IPS DF 19.7 (cell line): ENCODE data around the gene MC1R.

Experiments used
- DNase-seq: peaks from one replicate; pipeline ENCODE4 v3.0.0-alpha.2; 2013; ENCODE audit warnings: low read depth, low spot score

MC1R gene

DNA sequence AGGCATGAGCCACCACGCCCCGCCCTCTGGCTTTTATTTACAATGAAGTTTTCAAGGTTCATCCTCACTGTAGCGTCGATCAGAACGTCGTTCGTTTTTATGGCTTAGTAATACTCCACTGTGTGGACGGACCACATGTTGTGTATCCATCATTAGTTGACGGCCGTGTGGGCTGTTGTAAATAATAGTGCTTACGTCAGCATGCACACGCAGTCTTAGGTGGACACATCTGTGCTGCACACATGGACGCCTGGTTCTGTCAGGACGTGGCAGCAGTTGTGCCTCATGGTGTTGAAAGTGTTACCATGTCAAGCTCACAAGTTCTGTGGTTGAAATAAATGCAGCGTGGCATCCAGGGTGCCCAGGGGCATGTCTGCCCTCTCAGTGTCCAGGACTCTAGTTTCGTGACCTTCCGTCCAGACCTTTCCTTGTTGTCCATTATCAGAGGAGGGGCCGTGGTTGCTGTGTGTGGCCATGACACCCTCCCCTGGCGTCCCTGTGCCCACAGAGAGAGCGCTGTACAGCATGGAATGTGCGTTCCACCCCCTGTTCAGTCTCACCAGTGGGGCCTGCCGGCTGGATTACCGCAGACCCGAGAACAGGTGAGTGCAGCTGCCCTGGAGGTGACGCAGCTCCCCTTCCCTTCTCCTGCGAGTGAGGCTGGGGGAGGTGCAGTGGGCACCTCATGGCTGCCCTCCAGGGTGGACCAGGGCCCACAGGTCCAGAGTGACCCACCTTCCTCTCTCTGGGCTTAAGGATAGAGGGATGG lies 23.0 kb upstream of the MC1R start:
- no peak for DNase-seq

DNA sequence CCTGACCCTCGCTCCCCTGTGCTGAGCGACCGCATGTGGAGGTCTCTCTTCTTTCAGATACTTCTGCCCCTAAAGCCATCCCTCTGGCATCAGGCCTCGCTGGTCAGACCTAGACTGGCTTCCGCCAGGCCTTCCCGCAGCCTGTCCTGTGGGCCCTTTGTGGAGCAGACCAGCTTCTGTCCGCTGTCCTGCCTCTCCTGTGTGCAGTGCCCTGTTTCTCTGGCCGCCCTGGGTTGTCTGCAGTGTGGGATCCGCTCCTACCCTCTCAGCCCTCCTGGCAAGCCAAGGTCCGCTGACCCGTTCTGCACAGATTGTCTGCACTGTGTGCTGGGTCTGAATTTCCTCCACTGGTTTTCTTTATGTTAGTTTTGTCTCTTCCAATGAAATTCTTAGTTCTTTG lies 21.5 kb upstream of the MC1R start:
- no peak for DNase-seq

DNA sequence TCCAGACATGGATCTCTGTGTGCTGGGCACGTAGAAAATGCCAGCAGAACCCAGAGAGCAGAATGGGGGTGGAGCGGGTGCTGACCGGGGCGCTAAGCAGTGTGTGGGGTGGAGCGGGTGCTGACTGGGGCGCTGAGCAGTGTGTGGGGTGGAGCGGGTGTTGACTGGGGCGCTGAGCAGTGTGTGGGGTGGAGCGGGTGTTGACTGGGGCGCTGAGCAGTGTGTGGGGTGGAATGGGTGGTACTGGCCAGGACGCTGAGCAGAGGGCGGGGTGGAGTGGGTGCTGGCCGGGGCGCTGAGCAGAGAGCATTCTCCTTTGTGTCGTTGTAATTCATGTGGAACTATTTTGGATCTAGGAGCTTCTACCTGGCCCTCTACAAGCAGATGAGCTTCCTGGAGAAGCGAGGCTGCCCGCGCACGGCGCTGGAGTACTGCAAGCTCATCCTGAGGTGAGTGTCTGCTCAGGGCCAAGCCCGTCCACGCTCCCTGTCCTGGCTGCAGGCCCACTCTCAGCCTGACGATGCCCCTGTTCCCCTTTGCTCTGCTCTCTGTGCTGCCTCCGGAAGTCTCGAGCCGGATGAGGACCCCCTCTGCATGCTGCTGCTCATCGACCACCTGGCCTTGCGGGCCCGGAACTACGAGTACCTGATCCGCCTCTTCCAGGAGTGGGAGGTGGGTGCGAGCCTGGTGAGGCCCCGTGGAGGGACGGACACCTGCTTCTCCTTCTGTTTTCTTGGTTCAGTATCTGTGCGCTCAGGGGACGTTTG lies 20.3 kb upstream of the MC1R start:
- no peak for DNase-seq

DNA sequence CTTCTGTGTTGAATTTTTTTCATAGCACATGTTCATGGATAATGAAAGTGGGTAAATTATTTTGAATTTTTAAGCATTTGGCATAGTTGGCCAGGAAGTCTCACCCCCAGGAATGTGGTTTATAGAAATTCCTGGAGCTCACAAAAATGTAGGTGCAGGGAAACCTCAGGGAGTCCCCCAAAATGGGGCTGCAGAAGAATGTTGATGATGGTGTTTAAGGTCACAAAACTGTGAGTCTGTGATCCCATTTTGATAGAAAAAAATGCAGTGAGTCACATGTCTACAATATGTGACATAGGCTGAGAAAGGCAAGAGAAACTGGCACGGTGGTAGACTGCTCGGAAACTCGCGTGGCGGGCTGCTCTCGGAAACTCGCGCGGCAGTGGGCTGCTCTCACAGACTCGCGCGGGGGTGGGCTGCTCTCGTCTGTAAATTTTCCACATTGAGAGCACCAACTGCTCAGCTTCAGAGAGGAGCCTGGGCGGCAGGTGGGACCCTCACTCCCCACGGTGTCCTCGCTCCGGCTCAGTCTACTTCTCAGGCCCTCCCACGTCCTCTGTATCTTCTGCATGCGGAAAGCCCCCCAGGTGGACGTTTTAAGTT lies 18.7 kb upstream of the MC1R start:
- no peak for DNase-seq

DNA sequence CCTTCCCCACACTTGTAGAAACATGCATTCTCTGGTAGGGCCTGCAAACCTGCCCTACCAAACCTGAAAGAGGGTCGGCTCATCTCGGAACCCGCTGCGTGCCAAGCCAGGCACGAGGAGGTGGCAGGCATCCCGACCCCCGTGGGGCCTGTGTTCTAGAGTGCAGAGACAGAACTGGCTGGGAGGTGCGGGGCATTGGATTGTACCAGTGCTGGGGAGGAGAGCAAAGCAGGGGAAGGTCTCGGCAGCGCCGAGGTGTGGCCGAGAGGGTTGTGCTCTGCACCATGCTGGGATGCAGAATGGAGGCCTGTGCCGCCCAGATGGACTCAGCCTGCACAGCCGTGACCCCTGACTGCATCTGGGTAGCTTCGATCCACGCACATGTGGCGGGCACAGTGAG lies 17.8 kb upstream of the MC1R start:
- no peak for DNase-seq

DNA sequence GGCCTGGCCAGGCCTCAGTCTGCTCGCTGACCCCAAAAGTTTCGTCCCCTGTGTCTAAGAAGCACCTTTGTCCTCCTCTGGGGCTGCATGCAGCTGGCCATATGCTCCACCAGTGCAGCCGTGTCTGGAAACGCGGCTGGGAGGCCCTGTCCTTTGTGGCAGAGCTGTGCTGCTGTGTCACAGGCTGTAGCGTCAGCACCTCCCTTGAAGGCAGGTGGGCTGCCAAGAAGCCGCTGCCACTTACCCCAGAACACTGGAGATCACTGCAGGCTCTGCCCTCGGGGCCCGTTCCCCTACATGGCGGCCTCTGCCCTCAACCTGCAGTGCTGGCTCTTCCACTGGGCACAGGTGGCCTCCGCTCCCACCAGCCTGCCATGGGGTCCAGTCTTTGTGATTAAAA lies 15.7 kb upstream of the MC1R start:
- DNase-seq: no peak

DNA sequence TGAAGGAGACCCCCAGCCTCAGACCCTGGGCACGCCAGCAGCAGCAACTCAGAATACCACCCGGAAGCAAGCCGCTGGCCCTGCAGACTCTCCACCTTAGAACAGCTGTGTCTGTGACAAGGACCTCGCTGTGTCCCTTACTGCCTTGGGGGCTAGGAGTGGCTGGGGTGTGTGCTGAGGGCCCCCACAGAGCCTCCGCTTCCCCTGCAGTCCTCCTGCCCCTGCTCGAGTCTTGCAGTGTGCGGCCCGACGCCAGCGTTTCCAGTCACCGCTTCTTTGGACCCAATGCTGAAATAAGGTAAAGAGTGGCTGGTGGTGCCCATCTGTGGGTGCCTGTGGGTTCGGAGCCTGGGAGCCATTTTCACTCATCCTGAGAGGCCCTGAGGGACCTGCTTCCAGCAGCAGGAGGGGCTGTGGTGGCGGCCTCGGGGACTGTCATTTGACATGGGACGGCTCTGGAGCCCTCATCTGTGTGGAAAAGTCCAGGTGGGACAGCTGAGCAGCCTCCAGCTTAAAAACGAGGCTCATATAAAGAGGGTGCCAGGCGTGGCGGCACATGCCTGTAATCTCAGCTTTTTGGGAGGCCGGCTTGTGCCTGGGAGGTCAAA lies 14.7 kb upstream of the MC1R start:
- no peak for DNase-seq

DNA sequence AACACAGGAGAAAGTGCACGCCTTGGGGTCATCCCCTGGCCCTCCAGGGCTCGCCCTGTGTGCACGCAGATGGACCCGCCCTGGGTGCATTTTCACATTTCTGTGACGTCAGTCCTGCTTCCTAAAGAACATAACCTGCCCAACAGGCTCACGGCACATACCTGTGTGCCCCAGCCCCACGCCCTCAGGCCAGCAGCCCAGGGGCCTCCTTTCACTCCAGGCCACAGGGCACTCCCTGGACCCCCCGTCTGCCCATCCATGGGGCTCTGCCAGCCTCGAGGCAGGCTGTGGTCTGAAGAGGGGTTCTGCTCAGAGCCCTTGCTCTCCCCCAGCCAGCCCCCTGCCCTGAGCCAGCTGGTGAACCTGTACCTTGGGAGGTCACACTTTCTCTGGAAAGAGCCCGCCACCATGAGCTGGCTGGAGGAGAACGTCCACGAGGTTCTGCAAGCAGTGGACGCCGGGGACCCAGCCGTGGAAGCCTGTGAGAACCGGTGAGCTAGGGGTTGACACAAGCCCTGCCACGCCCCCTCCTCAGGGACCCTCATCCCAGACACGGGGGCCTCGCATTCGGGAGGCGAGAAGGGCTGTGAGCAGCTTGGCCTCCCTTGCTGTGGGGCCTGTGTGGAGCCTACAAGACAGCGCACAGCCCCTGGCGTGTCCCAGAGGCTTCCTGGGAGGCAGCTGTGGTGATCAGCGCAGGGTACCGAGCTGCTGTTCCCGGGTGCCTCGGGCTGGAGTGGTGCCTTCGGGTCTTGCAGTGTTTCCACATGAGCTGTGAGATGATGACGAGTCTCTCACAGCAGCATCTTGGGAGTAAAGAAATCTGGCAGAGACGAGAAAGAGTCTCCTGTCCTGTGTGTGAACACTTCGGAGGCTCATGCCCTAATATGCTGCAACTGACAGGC lies 13.8 kb upstream of the MC1R start:
- DNase-seq: no peak

DNA sequence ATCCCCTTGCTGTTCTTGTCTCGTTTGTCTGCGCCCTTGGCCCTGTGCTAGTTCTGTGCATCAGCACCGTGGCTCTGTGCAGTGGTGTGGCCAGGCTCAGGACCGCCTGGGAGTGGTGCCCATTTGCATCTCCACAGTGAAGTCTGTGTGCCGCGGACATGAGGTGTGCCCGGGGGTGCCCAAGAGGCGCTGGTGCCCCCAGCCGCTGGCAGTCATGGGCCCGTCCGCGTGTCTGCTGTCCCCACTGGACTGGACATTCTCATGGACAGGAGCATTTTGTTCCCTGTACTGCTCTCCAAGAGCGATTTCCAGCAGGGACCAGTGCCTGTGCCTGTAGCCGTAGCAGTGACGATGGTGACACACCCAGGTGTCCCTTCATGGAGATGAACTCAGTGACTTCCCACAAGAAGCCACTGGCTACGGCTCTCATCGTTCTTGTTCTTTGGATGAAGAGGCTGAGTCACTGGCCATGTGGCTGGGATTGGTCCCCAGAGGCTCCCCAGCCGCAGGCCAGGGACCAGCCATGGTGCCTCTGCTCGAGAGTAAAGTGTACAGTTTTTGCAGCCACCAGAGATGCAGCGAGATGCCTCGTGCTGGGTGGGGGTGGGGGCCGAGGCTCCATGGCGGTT lies 13.0 kb upstream of the MC1R start:
- no peak for DNase-seq

DNA sequence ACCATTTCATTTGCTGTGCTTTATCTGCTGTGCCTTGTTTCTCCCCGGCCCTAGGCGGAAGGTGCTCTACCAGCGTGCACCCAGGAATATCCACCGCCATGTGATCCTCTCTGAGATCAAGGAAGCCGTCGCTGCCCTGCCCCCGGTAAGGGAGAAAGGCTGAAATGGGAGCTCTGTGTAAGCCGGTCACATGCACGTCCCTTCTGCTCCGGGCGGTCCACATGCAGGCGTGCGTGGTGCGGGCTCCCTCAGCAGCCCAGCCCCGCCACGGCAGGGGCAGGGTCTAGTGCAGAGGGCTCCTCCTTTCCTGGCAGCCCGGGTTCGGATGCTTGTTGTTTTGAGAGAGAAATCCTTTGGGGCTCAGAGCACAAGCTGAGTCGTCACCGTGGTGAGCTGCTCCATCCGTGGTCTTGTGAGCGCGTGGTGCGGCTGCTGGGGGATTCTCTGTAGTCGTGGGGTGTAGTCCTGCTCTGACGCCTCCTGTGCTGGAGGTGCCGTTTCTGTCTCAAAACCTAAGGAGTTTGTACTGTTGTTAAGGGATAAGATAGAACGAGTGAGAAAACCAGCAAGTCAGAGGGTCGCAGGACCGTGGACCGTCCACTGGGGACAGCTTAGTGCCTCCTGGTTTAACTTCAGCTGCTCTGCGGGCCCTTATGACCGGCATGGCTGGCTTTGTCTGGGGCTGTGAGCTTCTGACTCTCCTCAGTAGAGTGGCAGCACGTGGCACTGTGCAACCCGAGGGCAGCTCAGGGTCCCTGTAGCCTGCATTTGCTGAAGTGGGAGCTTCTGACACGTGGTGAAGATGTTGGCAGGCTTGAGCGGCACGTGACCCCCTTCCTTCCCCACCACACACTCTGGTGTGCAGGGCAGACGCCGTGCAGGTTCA lies 12.3 kb upstream of the MC1R start:
- no peak for DNase-seq

DNA sequence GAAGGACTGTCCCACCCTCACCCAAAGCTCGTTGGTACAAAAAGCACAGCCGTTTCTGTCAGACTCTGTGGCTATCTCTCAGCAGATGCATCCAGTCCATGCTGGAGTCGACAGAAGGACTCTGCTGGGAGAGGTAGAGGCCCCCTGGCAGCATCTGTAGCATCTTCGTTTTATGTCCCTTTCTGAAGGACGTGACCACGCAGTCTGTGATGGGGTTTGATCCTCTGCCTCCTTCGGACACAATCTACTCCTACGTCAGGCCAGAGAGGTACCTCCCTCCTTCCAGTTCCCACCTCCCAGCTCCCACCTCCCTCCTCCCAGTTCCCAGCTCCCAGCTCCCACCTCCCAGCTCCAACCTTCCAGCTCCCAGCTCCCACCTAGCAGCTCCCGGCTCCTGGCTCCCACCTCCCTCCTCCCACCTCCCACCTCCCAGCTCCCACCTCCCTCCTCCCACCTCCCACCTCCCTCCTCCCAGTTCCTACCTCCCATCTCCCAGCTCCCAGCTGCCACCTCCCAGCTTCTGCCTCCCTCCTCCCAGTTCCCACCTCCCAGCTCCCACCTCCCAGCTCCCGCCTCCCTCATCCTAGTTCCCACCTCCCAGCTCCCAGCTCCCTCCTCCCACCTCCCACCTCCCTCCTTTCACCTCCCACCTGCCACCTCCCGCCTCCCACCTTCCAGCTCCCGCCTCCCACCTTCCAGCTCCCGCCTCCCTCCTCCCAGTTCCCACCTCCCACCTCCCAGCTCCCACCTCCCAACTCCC lies 11.4 kb upstream of the MC1R start:
- no peak for DNase-seq

DNA sequence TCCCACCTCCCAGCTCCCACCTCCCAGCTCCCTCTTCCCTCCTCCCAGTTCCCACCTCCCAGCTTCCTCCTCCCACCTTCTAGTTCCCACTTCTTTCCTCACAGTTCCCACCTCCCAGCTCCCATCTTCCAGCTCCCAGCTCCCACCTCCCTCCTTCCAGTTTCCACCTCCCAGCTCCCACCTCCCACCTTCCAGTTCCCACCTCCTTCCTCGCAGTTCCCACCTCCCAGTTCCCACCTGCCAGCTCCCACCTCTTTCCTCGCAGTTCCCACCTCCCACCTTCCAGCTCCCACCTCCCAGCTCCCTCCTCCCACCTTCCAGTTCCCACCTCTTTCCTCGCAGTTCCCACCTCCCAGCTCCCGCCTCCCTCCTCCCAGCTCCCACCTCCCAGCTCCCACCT lies 10.4 kb upstream of the MC1R start:
- no peak for DNase-seq

DNA sequence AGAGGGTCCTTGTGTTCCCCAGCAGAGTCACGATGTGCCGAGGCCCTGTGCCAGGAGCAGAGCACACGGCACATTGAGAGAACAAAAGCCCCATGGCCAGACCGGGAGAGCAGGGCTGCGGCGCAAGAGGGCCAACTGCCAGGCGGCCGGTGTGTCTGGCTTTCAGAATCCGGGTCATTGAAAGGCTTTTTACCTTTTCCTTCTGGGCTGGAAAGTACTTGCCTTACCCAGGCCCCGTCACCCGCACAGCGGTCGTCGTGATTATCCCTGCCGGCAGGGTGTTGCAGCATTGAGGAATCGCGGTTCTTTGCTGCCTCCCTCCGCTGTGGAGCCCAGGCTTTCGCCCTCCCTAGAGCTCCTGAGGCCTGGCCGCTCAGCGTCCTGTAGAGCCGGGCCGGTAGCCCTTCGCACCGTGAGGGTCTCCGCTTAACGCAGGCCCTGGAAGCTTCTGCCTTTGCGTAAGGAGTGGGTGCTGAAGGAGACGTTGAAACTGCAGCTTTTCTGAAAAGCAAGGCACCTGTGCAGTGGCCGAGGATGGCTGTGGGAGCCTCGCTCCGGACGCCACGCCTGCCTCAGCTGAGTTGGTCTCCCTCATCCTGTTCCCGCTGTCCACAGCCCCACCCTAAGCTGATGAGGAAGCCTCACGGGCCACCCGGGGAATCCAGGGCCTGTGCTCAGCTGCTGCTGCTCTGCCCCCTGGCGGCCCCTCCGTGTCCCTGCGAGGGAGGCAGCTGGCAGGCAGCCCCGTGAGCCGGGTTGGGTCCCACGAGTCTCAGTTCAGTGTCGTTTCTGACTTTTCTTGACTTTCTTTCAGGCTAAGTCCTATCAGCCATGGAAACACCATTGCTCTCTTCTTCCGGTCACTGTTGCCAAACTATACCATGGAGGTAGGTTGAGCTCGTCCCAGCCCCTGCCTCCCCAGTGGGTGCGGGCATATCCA lies 8.6 kb upstream of the MC1R start:
- DNase-seq: no peak

DNA sequence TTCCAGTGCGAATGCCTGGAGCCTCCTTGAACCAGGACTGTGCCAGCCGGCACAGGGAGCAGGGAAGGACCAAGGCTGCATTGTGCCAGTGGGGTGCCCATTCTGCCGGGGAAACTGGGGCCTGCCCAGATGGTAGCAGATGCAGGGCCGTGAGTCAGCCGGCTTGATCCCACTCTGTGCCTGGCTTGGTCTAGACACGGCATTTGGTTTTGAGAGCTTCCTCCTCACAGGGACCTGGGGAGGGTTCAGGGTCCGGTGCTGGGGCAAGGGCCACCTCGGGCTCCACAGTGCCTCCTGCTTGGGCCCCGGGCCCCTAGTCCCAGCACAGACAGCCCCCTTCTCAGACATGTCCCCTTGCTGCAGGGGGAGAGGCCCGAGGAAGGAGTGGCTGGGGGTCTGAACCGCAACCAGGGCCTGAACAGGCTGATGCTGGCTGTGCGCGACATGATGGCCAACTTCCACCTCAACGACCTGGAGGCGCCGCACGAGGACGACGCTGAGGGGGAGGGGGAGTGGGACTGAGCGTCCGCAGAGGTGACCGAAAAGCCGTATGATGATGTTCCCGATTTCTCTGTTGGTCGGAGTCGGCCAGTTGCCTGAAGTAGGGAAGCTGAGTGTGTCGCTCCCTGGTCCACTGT lies 7.8 kb upstream of the MC1R start:
- DNase-seq: no peak

DNA sequence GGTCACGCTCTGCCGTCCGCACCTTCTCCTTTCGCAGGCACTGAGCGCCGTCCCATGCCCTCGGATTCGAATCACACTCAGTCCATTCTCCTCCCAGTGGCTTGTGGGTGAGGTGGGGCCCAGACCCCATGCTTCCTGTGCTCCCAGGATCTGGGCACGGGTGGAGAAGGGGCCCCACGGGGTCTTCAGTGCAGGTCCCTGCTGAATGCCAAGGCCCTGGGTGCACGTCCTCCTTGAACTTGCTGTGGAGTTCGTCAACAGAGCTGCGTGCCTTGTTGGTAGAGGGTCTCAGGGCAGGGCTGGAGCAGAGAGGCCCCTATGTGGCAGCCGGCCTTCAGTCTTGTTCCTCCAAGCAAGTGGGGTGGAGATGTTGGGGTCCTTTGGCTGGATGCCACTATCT lies 7.3 kb upstream of the MC1R start:
- no peak for DNase-seq

DNA sequence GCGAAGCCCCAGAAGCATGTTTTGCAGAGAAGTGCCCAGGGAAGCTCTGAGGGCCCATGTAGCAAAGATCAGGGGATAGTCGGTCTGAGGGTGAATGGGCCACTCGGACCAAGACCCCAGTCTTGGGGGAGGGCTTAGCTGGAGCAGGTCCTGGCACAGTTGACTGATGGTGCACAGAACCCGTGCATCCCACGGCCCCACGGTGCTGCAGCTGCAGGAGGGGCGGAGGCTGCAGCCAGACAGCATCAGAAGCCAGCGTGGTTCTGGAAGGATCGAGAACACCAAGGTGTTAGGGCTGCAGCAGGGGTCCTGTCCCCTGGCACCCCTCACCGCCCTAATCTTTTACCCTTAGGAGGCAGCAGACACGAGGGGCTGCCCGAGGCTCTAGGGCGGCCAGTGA lies 6.5 kb upstream of the MC1R start:
- no peak for DNase-seq

DNA sequence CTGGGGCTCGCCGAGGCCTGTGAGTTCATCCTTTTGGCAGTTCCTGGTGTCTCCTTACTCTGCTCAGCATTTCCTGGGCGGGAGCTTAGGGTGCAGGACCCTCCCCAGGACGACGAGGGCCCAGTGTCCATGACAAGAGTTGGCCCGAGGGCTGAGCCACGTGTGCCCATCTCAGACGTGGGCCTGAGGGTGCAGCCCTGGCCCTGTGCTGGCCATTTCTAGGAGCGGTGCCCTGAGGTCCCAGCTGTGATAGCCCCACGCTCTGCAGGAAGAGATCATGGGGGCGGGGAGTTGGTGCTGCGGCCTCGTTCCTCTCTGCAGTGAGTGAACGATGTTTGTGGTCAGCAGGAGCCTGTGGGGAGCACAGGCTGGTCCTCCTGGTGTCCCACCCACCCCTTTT lies 6.0 kb upstream of the MC1R start:
- DNase-seq: no peak
